ENCODE measurements around the gene TRIM31.

DNA sequence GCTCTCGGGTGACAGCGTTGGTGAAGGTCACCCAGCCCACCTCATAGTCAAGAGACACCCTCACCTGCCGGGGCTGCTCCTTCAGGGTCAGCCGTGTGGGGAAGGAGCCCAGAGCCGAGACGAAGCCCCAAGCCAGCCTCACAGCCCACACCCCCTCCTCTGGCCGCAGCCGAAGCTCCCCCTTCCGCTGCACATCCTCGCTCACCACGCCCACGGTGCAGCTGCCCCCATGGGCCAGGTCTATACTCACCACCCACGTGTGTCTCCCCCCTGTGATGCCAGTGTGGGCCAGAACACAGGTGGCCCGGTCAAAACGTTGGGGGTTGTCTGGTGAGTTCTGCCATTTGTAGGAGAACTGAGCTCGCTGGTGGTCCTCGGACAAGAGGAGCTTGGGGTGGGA, 41.2 kb upstream of the TRIM31 start:
- TF ChIP-seq, protein P1, sequence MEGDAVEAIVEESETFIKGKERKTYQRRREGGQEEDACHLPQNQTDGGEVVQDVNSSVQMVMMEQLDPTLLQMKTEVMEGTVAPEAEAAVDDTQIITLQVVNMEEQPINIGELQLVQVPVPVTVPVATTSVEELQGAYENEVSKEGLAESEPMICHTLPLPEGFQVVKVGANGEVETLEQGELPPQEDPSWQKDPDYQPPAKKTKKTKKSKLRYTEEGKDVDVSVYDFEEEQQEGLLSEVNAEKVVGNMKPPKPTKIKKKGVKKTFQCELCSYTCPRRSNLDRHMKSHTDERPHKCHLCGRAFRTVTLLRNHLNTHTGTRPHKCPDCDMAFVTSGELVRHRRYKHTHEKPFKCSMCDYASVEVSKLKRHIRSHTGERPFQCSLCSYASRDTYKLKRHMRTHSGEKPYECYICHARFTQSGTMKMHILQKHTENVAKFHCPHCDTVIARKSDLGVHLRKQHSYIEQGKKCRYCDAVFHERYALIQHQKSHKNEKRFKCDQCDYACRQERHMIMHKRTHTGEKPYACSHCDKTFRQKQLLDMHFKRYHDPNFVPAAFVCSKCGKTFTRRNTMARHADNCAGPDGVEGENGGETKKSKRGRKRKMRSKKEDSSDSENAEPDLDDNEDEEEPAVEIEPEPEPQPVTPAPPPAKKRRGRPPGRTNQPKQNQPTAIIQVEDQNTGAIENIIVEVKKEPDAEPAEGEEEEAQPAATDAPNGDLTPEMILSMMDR (conservative IDR thresholded peaks at IDR 0.05) = no peak
- TF ChIP-seq ZFX (IDR thresholded peaks at IDR 0.05) = no peak

Data from C4-2B (cell line).